GM12878 (cell line): ENCODE measurements around the gene FIBCD1. TPM values are rescaled to one million over a fixed set of nuclear protein-coding genes. Genes with fewer than 3 reads are reported as not detected.

Experiments used
- ATAC-seq: fragments of 200-7000 bp; cut with Tn5 transposase; 3 replicates; pipeline ENCODE4 v1.9.1; 2020; ENCODE audit warnings: mild to moderate bottlenecking, moderate library complexity
- BruUV-seq: library from RNA; stranded (reverse); fragments of 400-500 nt; replicated peaks from 2 replicates; lab custom pipeline; 2021; lab: Mats Ljungman, UMichigan
- CTCF ChIA-PET: fragments of 300-600 bp; sonication (Branson Sonifier 250); formaldehyde crosslinking; extraction: SDS; loops from one replicate; lab custom pipeline; 2021; ENCODE audit warnings: inconsistent platforms; lab: Yijun Ruan, JAX
- POLR2A ChIA-PET: fragments of 350-600 bp; formaldehyde crosslinking; extraction: SDS; loops from one replicate; lab custom pipeline; 2021; ENCODE audit warnings: inconsistent platforms; lab: Charles Lee
- RAD21 ChIA-PET: fragments of 300-600 bp; sonication (Branson Sonifier 250); formaldehyde crosslinking; loops from one replicate; lab custom pipeline; 2023; ENCODE audit warnings: antibody characterized with exemption; ENCODE audit not compliant: unreplicated experiment; lab: Charles Lee
- SMC1A ChIA-PET: fragments of 300-600 bp; sonication (Branson Sonifier 250); formaldehyde crosslinking; loops from one replicate; lab custom pipeline; 2023; ENCODE audit not compliant: unreplicated experiment, uncharacterized antibody; lab: Charles Lee
- DNase-seq: peaks from one replicate; pipeline ENCODE4 v3.0.0-alpha.2; 2011; ENCODE audit warnings: low read depth, low spot score
- FAIRE-seq: peaks from 3 replicates; lab custom pipeline; 2011; peaks lifted over from hg19 to GRCh38; lab: Jason Lieb, UNC
- H2AFZ ChIP-seq: 2 replicates; pipeline ENCODE4 v1.6.0; 2011; ENCODE audit warnings: low read depth, low read length, control low read depth; ENCODE audit not compliant: control insufficient read depth
- H3K27ac ChIP-seq: 2 replicates; pipeline ENCODE4 v1.5.1; 2011; ENCODE audit warnings: control low read depth; ENCODE audit not compliant: control insufficient read depth, insufficient read depth
- H3K27me3 ChIP-seq, 2 experiments: replicated peaks in 1 of 2; 2 replicates each; pipeline versions ENCODE4 v1.6.0 to v1.6.1; 2011; ENCODE audit warnings: low read length in 1 of 2; ENCODE audit not compliant: control insufficient read depth in 2 of 2, insufficient read depth in 2 of 2
- H3K36me3 ChIP-seq, 2 experiments: 2 replicates each; pipeline ENCODE4 v1.5.1; 2011; ENCODE audit warnings: low read length in 1 of 2; ENCODE audit not compliant: control insufficient read depth in 2 of 2, insufficient read depth in 2 of 2
- H3K4me1 ChIP-seq: 2 replicates; pipeline ENCODE4 v1.6.1; 2011; ENCODE audit warnings: mild to moderate bottlenecking, low read length, moderate library complexity, mixed read lengths; ENCODE audit not compliant: control insufficient read depth, insufficient read depth
- H3K4me2 ChIP-seq: 2 replicates; pipeline ENCODE4 v1.6.0; 2011; ENCODE audit warnings: control low read depth; ENCODE audit not compliant: control insufficient read depth, insufficient read depth
- H3K4me3 ChIP-seq: fragments of 200-600 bp; sonication (generic); 2 replicates; pipeline ENCODE4 v1.5.1; 2016
- H3K79me2 ChIP-seq: 2 replicates; pipeline ENCODE4 v1.6.0; 2011; ENCODE audit warnings: low read length; ENCODE audit not compliant: control insufficient read depth, insufficient read depth
- H3K9ac ChIP-seq: 2 replicates; pipeline ENCODE4 v1.8.0; 2011; ENCODE audit warnings: low read length, control low read depth, mixed read lengths; ENCODE audit not compliant: control insufficient read depth, insufficient read depth
- H3K9me3 ChIP-seq: replicated peaks from 3 replicates; pipeline ENCODE4 v1.5.1; 2011; ENCODE audit warnings: mild to moderate bottlenecking, low read length; ENCODE audit not compliant: control insufficient read depth, insufficient read depth
- H4K20me1 ChIP-seq: 2 replicates; pipeline ENCODE4 v1.6.0; 2011; ENCODE audit not compliant: control insufficient read depth, insufficient read depth
- BHLHE40 ChIP-seq, 2 experiments: fragments of 450-650 bp in 1 of 2; IDR thresholded peaks; 2 replicates each; pipeline ENCODE4 v1.6.1; 2011 to 2017; ENCODE audit warnings: low read depth in 2 of 2, borderline replicate concordance in 1 of 2, improper control_type of control experiment in 1 of 2, low read length in 1 of 2, mild to moderate bottlenecking in 1 of 2
- CREB1 ChIP-seq: IDR thresholded peaks from 2 replicates; pipeline ENCODE4 v1.6.1; 2012; ENCODE audit warnings: low read depth, mild to moderate bottlenecking, inconsistent platforms
- ETV6 ChIP-seq, 2 experiments: fragments of 450-650 bp in 1 of 2; IDR thresholded peaks in 1 of 2; conservative IDR thresholded peaks in 1 of 2; 2 replicates each; pipeline ENCODE4 v1.6.1; 2014; ENCODE audit warnings: antibody characterized with exemption in 1 of 2, borderline replicate concordance in 1 of 2, low read depth in 1 of 2, mild to moderate bottlenecking in 1 of 2, moderate library complexity in 1 of 2
- HDAC6 ChIP-seq: fragments of 200-600 bp; sonication (generic); IDR thresholded peaks from one replicate; pipeline ENCODE4 v1.8.0; 2017; ENCODE audit warnings: antibody characterized with exemption; ENCODE audit not compliant: unreplicated experiment
- HSF1 ChIP-seq: fragments of 150-350 bp; IDR thresholded peaks from 2 replicates; pipeline ENCODE4 v1.6.1; 2014; ENCODE audit warnings: mild to moderate bottlenecking, low read depth, low read length
- JUNB ChIP-seq: IDR thresholded peaks from 2 replicates; pipeline ENCODE4 v1.6.1; 2016; ENCODE audit warnings: antibody characterized with exemption, mild to moderate bottlenecking
- MEF2B ChIP-seq: fragments of 450-650 bp; IDR thresholded peaks from 2 replicates; pipeline ENCODE4 v1.6.1; 2018; ENCODE audit warnings: mild to moderate bottlenecking, moderate library complexity; ENCODE audit not compliant: partially characterized antibody, poor library complexity, severe bottlenecking
- NRF1 ChIP-seq: conservative IDR thresholded peaks from 2 replicates; pipeline ENCODE4 v1.6.1; 2011; ENCODE audit warnings: mild to moderate bottlenecking, low read depth, low read length, improper control_type of control experiment
- PAX8 ChIP-seq: fragments of 450-650 bp; IDR thresholded peaks from 2 replicates; pipeline ENCODE4 v1.6.1; 2017; ENCODE audit warnings: mild to moderate bottlenecking, moderate library complexity
- POLR2AphosphoS2 ChIP-seq: IDR thresholded peaks from 2 replicates; pipeline ENCODE4 v1.6.1; 2011; ENCODE audit warnings: low read depth, mild to moderate bottlenecking, low read length, improper control_type of control experiment, moderate library complexity
- SMAD5 ChIP-seq: IDR thresholded peaks from 2 replicates; pipeline ENCODE4 v1.6.1; 2016; ENCODE audit warnings: antibody characterized with exemption, low read depth
- USF2 ChIP-seq: IDR thresholded peaks from 2 replicates; pipeline ENCODE4 v1.6.1; 2011; ENCODE audit warnings: low read depth, low read length, improper control_type of control experiment, borderline replicate concordance
- YY1 ChIP-seq: IDR thresholded peaks from 2 replicates; pipeline ENCODE4 v1.6.1; 2011; ENCODE audit warnings: low read depth, mild to moderate bottlenecking, low read length
- WGBS: methylation state at CpG from one replicate; pipeline ENCODE4 v1.1.6; 2016; ENCODE audit warnings: low lambda C conversion rate; ENCODE audit not compliant: insufficient replicate concordance, insufficient coverage; ENCODE audit errors: missing lambda C conversion rate; 5-methylcytosine and 5-hydroxymethylcytosine counted together
- in situ Hi-C: fragments of 300-500 bp; cut with MboI; formaldehyde crosslinking; loops from 9 replicates; pipeline ENCODE4 v1.14.3; 2018; ENCODE audit warnings: mixed read lengths
- intact Hi-C: fragments of 100-400 bp; cut with micrococcal nuclease; formaldehyde crosslinking; loops from one replicate; pipeline ENCODE4 v1.14.2; 2022; ENCODE audit not compliant: unreplicated experiment
- polyA plus RNA-seq, 11 experiments: library from polyadenylated mRNA; depleted of rRNA in 4 of 11; unstranded in 6 of 11; stranded (reverse) in 5 of 11; fragments of >200 nt; fragmentation: Nextera tagmentation in 4 of 11; fragmentation: Illumina TruSeq in 1 of 11; extraction: Ambion mirVana in 4 of 11; extraction: Trizol in 1 of 11; gene quantifications; 1 replicate in 1 of 11; 2 replicates in 10 of 11; pipeline versions ENCODE4 v1.2.1 to v1.2.3, GENCODE V29; 2011 to 2016; ENCODE audit warnings: inconsistent platforms in 2 of 11, missing spikeins in 2 of 11, low read depth in 1 of 11
- total RNA-seq, 4 experiments: library from RNA; depleted of rRNA in 3 of 4; stranded (reverse); fragments of >200 nt in 3 of 4; fragmentation: Illumina TruSeq in 1 of 4; extraction: Trizol in 1 of 4; gene quantifications; 2 replicates each; pipeline versions ENCODE4 v1.2.1 to v1.2.3, GENCODE V29; 2013 to 2021

FIBCD1 gene
- total and polyA plus RNA-seq, 10 of the 15 experiments (the other 5 are each of a cell fraction or from before 2014, with no cell fraction given) = 0.04 to 0.95 (median 0.25) TPM; not detected in 6

GRCh38 chr9:130975932-130976841 lies 37.1 kb upstream of the FIBCD1 start:
- Histone ChIP-seq H3K9ac (no peak overlapping the region), H4K20me1 (no peaks in the 10 kb centered on the region)

GRCh38 chr9:130975156-130975555 lies 36.1 kb upstream of the FIBCD1 start:
- H3K27me3 ChIP-seq = no peaks in the 10 kb centered on the region; a peak in 1 of 4 replicates
- no peak overlapping the region for H3K9ac ChIP-seq
- FAIRE-seq (no peak), DNase-seq (no peak), ATAC-seq (no peak)
- ChIA-PET CTCF (no interaction called here), SMC1A (no interaction called here), POLR2A (no interaction called here), RAD21 (no interaction called here)
- no peaks in the 10 kb centered on the region for H3K9me3 ChIP-seq
- H2AFZ ChIP-seq = no peak overlapping the region
- no peaks in the 10 kb centered on the region for H3K36me3 ChIP-seq
- H3K4me1 ChIP-seq = no peaks in the 10 kb centered on the region
- no peak overlapping the region for H3K4me2 ChIP-seq
- WGBS = 56% methylated on average over 5 of the region's 5 CpGs
- no peak overlapping the region for H3K27ac ChIP-seq
- intact Hi-C loops (no loop called here), in situ Hi-C loops (no loop called here)
- BruUV-seq = no TSS peak
- no peaks in the 10 kb centered on the region for H3K79me2 ChIP-seq
- no peaks in the 10 kb centered on the region for H4K20me1 ChIP-seq
- no peak overlapping the region for H3K4me3 ChIP-seq
- TF ChIP-seq JUNB = no peak
- TF ChIP-seq CREB1 = no peak
- TF ChIP-seq HSF1 = no peak
- no peak for TF ChIP-seq ETV6 (conservative IDR thresholded peaks at IDR 0.05 in 1 of 2, IDR thresholded peaks at IDR 0.05 in 1 of 2; ENCODE audit: borderline replicate concordance in 1 of 2, low read depth in 1 of 2)
- TF ChIP-seq POLR2AphosphoS2 = no peak
- TF ChIP-seq YY1 = no peak
- no peak for TF ChIP-seq NRF1
- TF ChIP-seq HDAC6 = no peak
- TF ChIP-seq PAX8 = no peak
- TF ChIP-seq BHLHE40 (IDR thresholded peaks at IDR 0.05; ENCODE audit: borderline replicate concordance in 1 of 2, low read depth in 2 of 2, low read length in 1 of 2) = no peak

More at GRCh38 chr9:130975932-130976841, 37.1 kb upstream of the FIBCD1 start:
- ChIA-PET SMC1A (no interaction called here), RAD21 (no interaction called here), POLR2A (interaction anchor here (0.5 kb wide), 1 partner anchor 70 kb away, joined by 3 read pairs; no protein-coding TSS in a partner anchor), CTCF (no interaction called here)
- FAIRE-seq (no peak), ATAC-seq (no peak), DNase-seq (no peak)
- Histone ChIP-seq H3K4me2 (no peak overlapping the region), H3K79me2 (no peaks in the 10 kb centered on the region), H3K9me3 (no peaks in the 10 kb centered on the region), H3K27ac (no peak overlapping the region), H3K4me1 (no peaks in the 10 kb centered on the region), H3K36me3 (no peaks in the 10 kb centered on the region), H3K4me3 (no peak overlapping the region), H2AFZ (no peak overlapping the region), H3K27me3 (no peaks in the 10 kb centered on the region; a peak in 2 of 4 replicates)
- BruUV-seq = no TSS peak
- TF ChIP-seq USF2 (no peak), MEF2B (no peak), SMAD5 (no peak)
- in situ Hi-C loops (no loop called here), intact Hi-C loops (no loop called here)
- 24% methylated on average over 13 of the region's 13 CpGs for WGBS
